ENCODE data around the gene STIM1.

The STIM1 gene

GRCh38 chr11:3916962-3917361, 61.5 kb downstream of the STIM1 start:
- DNase-seq (ENCODE audit: low read depth) = no peak

GRCh38 chr11:3920148-3920852, 64.8 kb downstream of the STIM1 start:
- peak; percentile 48 for DNase-seq (ENCODE audit: low read depth)

GRCh38 chr11:3922056-3922455, 66.6 kb downstream of the STIM1 start:
- no peak for DNase-seq (ENCODE audit: low read depth)

GRCh38 chr11:3925513-3925912, 70.0 kb downstream of the STIM1 start:
- no peak for DNase-seq (ENCODE audit: low read depth)

- DNase-seq (ENCODE audit: low read depth) = no peak
Measured at GRCh38 chr11:3926458-3927095, 71.1 kb downstream of the STIM1 start.

- DNase-seq (ENCODE audit: low read depth) = no peak
Measured at GRCh38 chr11:3927129-3927796, 71.8 kb downstream of the STIM1 start.

GRCh38 chr11:3929232-3929631, 73.8 kb downstream of the STIM1 start:
- DNase-seq (ENCODE audit: low read depth) = no peak

- no peak for DNase-seq (ENCODE audit: low read depth)
Measured at GRCh38 chr11:3929649-3930048, 74.2 kb downstream of the STIM1 start.

GRCh38 chr11:3932698-3933097, 77.2 kb downstream of the STIM1 start:
- no peak for DNase-seq (ENCODE audit: low read depth)

- no peak for DNase-seq (ENCODE audit: low read depth)
Measured at GRCh38 chr11:3933165-3933628, 77.7 kb downstream of the STIM1 start.

- no peak for DNase-seq (ENCODE audit: low read depth)
Measured at GRCh38 chr11:3934658-3935057, 79.2 kb downstream of the STIM1 start.

GRCh38 chr11:3936517-3936916, 81.1 kb downstream of the STIM1 start:
- DNase-seq (ENCODE audit: low read depth) = no peak

- peak; percentile 68 for DNase-seq (ENCODE audit: low read depth)
Measured at GRCh38 chr11:3939211-3939610, 83.7 kb downstream of the STIM1 start.

GRCh38 chr11:3939651-3940190, 84.3 kb downstream of the STIM1 start:
- peak; percentile 69 for DNase-seq (ENCODE audit: low read depth)

- DNase-seq (ENCODE audit: low read depth) = no peak
Measured at GRCh38 chr11:3942160-3942955, 86.9 kb downstream of the STIM1 start.

- DNase-seq (ENCODE audit: low read depth) = no peak
Measured at GRCh38 chr11:3942956-3943497, 87.6 kb downstream of the STIM1 start.

- DNase-seq (ENCODE audit: low read depth) = no peak
Measured at GRCh38 chr11:3944198-3944597, 88.7 kb downstream of the STIM1 start.

GRCh38 chr11:3946455-3947017, 91.1 kb downstream of the STIM1 start:
- DNase-seq (ENCODE audit: low read depth) = no peak

GRCh38 chr11:3947061-3947460, 91.6 kb downstream of the STIM1 start:
- DNase-seq (ENCODE audit: low read depth) = no peak

- no peak for DNase-seq (ENCODE audit: low read depth)
Measured at GRCh38 chr11:3949125-3949524, 93.7 kb downstream of the STIM1 start.

GRCh38 chr11:3950996-3951660, 95.7 kb downstream of the STIM1 start:
- no peak for DNase-seq (ENCODE audit: low read depth)
